GM21717 (cell line): ENCODE measurements around the gene SLC35B2.
A peak's percentile ranks its signal among the peaks of the same experiment; 100 is the strongest.

Experiments used
- ATAC-seq: cut with Tn5 transposase; IDR thresholded peaks from one replicate; pipeline ENCODE4 v1.9.1; 2021; ENCODE audit warnings: mild to moderate bottlenecking, moderate library complexity; ENCODE audit not compliant: unreplicated experiment

SLC35B2 gene

GRCh38 chr6:44268095-44268628 is 10.8 kb upstream of the SLC35B2 start:
- ATAC-seq, result no peak

- no peak for ATAC-seq
These were observed 9.9 kb upstream of the SLC35B2 start for GRCh38 chr6:44267252-44267651.

- ATAC-seq, result peak; percentile 26
These were observed 9.0 kb upstream of the SLC35B2 start for GRCh38 chr6:44266347-44266746.

- ATAC-seq, result no peak
These were observed 8.4 kb upstream of the SLC35B2 start for GRCh38 chr6:44265722-44266233.

GRCh38 chr6:44265007-44265721 is 7.8 kb upstream of the SLC35B2 start, which contains the start of gene NFKBIE:
TSS of gene NFKBIE (minus strand) at chr6:44265551. CDS start at chr6:44265346, 205 bp downstream.
- peak; percentile 31 for ATAC-seq

- peak; percentile 23 for ATAC-seq
These were observed 7.1 kb upstream of the SLC35B2 start for GRCh38 chr6:44264154-44265006.

- no peak for ATAC-seq
These were observed 6.2 kb upstream of the SLC35B2 start for GRCh38 chr6:44263354-44264100.

GRCh38 chr6:44262467-44263353 is 5.4 kb upstream of the SLC35B2 start:
- ATAC-seq, result no peak

- no peak for ATAC-seq
These were observed 4.3 kb upstream of the SLC35B2 start for GRCh38 chr6:44261581-44261980.

GRCh38 chr6:44260451-44261297 is 3.3 kb upstream of the SLC35B2 start:
- no peak for ATAC-seq

- no peak for ATAC-seq
These were observed 2.7 kb upstream of the SLC35B2 start for GRCh38 chr6:44260011-44260410.

GRCh38 chr6:44258921-44259320 is 1.6 kb upstream of the SLC35B2 start:
- ATAC-seq, result no peak

GRCh38 chr6:44258325-44258863 is 1.1 kb upstream of the SLC35B2 start:
- ATAC-seq, result no peak

- ATAC-seq, result peak; percentile 23
These were observed 511 bp upstream of the SLC35B2 start for GRCh38 chr6:44257753-44258324.

GRCh38 chr6:44256775-44257024 is 628 bp downstream of the SLC35B2 start:
- ATAC-seq, result peak; percentile 16

- no peak for ATAC-seq
These were observed 1.2 kb downstream of the SLC35B2 start for GRCh38 chr6:44255871-44256774.

GRCh38 chr6:44255105-44255808 is 2.1 kb downstream of the SLC35B2 start:
- ATAC-seq, result no peak
